Adrenal gland (tissue), 12 donors: Measurements from ENCODE around the gene SELENOW. TPM values are rescaled to one million over a fixed set of nuclear protein-coding genes. Genes with fewer than 3 reads are reported as not detected.

ENCODE experiments used
- DNase-seq, 7 donors: peaks; one replicate each; pipeline ENCODE4 v3.0.0-alpha.2; 2019 to 2020
- H3K27ac ChIP-seq, 5 donors: fragments of 200-600 bp; sonication (generic) in 4 of 5; 1 replicate in 3 of 5; 2 replicates in 2 of 5; pipeline versions ENCODE4 v1.5.1 to v1.8.0; 2016 to 2020; ENCODE audit warnings: mild to moderate bottlenecking in 1 of 5
- H3K27me3 ChIP-seq: fragments of 200-600 bp; 2 replicates; pipeline ENCODE4 v1.8.0; 2021
- H3K36me3 ChIP-seq, 2 donors: fragments of 200-600 bp; replicated peaks in 1 of 2; 1 replicate in 1 of 2; 2 replicates in 1 of 2; pipeline versions ENCODE4 v1.5.1 to v1.8.0; 2018 to 2022
- H3K4me1 ChIP-seq, 2 donors: fragments of 200-600 bp; replicated peaks in 1 of 2; 1 replicate in 1 of 2; 2 replicates in 1 of 2; pipeline versions ENCODE4 v1.5.1 to v1.8.0; 2018 to 2021
- H3K4me3 ChIP-seq, 4 donors: fragments of 200-600 bp; sonication (generic) in 3 of 4; one replicate each; pipeline ENCODE4 v1.5.1; 2016 to 2018
- H3K9me3 ChIP-seq, 3 donors: fragments of 200-600 bp; sonication (generic) in 1 of 3; replicated peaks in 1 of 3; 1 replicate in 2 of 3; 2 replicates in 1 of 3; pipeline versions ENCODE4 v1.5.1 to v1.8.0; 2016 to 2021
- POLR2A ChIP-seq, 2 donors: fragments of 450-650 bp; IDR thresholded peaks; one replicate each; pipeline ENCODE4 v1.6.1; 2017; ENCODE audit warnings: antibody characterized with exemption in 2 of 2, mild to moderate bottlenecking in 2 of 2, moderate library complexity in 1 of 2
- WGBS, 4 donors: extraction: QIAGEN DNeasy Blood & Tissue Kit in 2 of 4; methylation state at CpG; one replicate each; pipeline versions ENCODE4 v1.1.5 to v1.1.7; 2013 to 2017; 5-methylcytosine and 5-hydroxymethylcytosine counted together
- intact Hi-C, 2 donors: fragments of 100-400 bp; cut with DNase I; formaldehyde crosslinking; loops; one replicate each; pipeline versions ENCODE4 v1.14.1 to v1.15.0; 2022 to 2023
- polyA plus RNA-seq, 3 donors: library from polyadenylated mRNA; stranded (reverse); fragments of 200-250 nt in 2 of 3; fragments of 350-450 nt in 1 of 3; fragmentation: Illumina TruSeq in 1 of 3; extraction: RNeasy Lipid Tissue Mini Kit (QIAGEN cat#74804) in 1 of 3; gene quantifications; one replicate each; pipeline ENCODE4 v1.2.3, GENCODE V29; 2013 to 2014
- total RNA-seq, 9 donors: library from RNA; depleted of rRNA in 4 of 9; stranded (reverse); fragments of >200 nt in 4 of 9; fragments of 120-200 nt in 1 of 9; fragmentation: NEBNext Ultra II Directional in 1 of 9; extraction: Animal tissue kit (Norgen Biotek cat#: 25700) in 1 of 9; gene quantifications; one replicate each; pipeline versions ENCODE4 v1.1.0 to v1.2.4, GENCODE V29; 2013 to 2023
- TF ChIP-seq, protein P1 (sequence below), 6 experiments: fragments of 450-650 bp in 4 of 6; fragments of 200-600 bp in 2 of 6; sonication (generic) in 1 of 6; IDR thresholded peaks; 1 replicate in 5 of 6; 2 replicates in 1 of 6; pipeline versions ENCODE4 v1.5.1 to v1.8.0; 2016 to 2021; ENCODE audit warnings: antibody characterized with exemption in 6 of 6, mild to moderate bottlenecking in 2 of 6, moderate library complexity in 1 of 6
- donor health status: healthy with polysubstance abuse.
- donor health status: Bipolar disorder and iron deficiency.
- donor health status: DM: yes; HTN: yes; CAD: no.
- donor health status: DM: no; HTN: no; CAD: no.
- donor health status: DM: no; HTN: no; CAD: no.
- donor health status: DM: yes; HTN: yes; CAD: no.

The SELENOW gene
- total and polyA plus RNA-seq, 12 donors: 102 to 479 (median 168) TPM

DNA sequence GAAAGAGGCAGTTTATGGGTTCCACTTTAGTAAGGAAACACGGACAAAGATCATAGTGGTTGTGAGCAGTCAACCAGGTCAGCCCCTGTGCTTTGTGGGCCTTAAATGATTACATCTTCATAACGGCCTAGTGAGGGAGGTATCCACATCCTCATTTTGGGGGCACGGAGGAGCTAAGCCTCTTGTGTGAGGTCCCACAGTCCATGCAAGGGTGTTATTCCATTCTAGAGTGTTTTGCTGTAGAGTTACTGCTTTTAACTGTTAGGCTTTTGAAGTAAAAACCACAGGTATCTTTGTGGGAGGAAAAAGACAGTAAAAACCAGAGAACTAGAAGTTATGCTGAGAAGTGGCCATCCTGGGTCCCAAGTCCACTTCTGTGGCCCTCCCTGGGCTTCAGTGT, 29.2 kb upstream of the SELENOW start:
- Histone ChIP-seq H3K27me3 (no peaks in the 10 kb centered on the region), H3K4me3 (no peak overlapping the region), H3K4me1 (peaks cover 12 to 14% of the 10 kb centered on the region in 2 donors), H3K36me3 (peaks cover 0 to 69% of the 10 kb centered on the region in 2 donors), H3K9me3 (no peaks in the 10 kb centered on the region), H3K27ac (no peak overlapping the region)
- WGBS, 4 donors: 85 to 95% (median 88%) methylated on average over 3 of the region's 3 CpGs
- no peak for DNase-seq
- TF ChIP-seq, protein P1, sequence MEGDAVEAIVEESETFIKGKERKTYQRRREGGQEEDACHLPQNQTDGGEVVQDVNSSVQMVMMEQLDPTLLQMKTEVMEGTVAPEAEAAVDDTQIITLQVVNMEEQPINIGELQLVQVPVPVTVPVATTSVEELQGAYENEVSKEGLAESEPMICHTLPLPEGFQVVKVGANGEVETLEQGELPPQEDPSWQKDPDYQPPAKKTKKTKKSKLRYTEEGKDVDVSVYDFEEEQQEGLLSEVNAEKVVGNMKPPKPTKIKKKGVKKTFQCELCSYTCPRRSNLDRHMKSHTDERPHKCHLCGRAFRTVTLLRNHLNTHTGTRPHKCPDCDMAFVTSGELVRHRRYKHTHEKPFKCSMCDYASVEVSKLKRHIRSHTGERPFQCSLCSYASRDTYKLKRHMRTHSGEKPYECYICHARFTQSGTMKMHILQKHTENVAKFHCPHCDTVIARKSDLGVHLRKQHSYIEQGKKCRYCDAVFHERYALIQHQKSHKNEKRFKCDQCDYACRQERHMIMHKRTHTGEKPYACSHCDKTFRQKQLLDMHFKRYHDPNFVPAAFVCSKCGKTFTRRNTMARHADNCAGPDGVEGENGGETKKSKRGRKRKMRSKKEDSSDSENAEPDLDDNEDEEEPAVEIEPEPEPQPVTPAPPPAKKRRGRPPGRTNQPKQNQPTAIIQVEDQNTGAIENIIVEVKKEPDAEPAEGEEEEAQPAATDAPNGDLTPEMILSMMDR (IDR thresholded peaks at IDR 0.05): no peak
- TF ChIP-seq POLR2A (IDR thresholded peaks at IDR 0.05): no peak
- intact Hi-C loops: no loop called here

DNA sequence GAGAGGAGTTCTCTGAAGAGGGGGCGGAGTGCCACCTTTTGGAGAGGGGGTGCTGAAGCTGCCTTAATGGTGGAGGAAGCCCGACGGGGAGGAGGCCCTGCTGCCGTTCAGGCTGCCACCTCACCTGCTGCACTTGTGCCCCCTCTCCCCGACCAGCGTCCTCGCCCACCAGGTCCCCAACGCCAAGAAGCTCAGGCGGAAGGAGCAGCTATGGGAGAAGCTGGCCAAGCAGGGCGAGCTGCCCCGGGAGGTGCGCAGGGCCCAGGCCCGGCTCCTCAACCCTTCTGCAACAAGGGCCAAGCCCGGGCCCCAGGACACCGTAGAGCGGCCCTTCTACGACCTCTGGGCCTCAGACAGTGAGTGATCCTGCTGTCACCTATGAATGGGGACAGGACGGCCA, 27.8 kb upstream of the SELENOW start:
- H3K9me3 ChIP-seq: no peaks in the 10 kb centered on the region
- 85 to 93% (median 91%) methylated on average over 9 to 18 of the region's 18 CpGs for WGBS, 4 donors
- intact Hi-C loops: no loop called here
- H3K27ac ChIP-seq: no peak overlapping the region
- DNase-seq: no peak
- H3K4me1 ChIP-seq: peaks cover 12 to 13% of the 10 kb centered on the region in 2 donors
- peaks cover 0 to 83% of the 10 kb centered on the region in 2 donors for H3K36me3 ChIP-seq
- no peaks in the 10 kb centered on the region for H3K27me3 ChIP-seq
- no peak overlapping the region for H3K4me3 ChIP-seq
- TF ChIP-seq, protein P1 (IDR thresholded peaks at IDR 0.05): no peak
- TF ChIP-seq POLR2A (IDR thresholded peaks at IDR 0.05): no peak

DNA sequence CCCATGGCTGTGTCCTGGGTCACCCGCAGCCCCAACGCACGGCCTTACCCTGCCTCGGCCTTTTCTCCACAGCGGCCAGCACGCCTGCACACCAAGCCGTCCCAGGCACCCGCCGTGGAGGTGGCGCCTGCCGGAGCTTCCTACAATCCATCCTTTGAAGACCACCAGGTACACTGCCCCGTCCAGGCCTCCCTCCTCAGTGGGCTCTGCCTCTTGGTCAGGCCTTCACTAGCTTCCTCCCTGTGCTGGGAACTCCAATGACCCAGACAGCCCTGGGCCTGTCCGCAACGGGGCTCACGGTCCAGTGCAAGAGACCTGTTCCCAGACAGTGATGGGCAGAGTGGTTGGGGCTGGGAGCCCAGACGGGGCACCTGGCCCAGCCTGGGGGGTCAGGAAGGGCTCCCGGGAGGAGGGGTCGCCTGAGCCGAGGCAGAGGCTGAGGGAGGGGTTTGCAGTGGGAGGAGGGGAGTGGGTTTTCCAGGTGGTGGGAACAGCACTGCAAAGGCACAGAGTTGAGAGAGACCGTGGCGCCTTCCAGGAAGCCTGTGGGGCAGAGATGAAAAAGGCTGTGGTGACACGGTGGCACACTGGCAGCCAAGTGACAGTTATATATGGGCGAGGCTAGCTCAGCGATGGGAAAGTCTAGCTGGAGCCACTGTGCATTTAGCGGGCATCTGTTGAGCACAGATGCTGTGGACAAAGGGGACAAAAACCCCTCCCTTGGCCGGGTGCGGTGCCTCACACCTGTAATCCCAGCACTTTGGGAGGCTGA, 25.9 kb upstream of the SELENOW start:
- DNase-seq: no peak
- WGBS, 4 donors: 84 to 90% (median 88%) methylated on average over 23 to 27 of the region's 27 CpGs
- no peak overlapping the region for H3K4me3 ChIP-seq
- no peaks in the 10 kb centered on the region for H3K4me1 ChIP-seq
- TF ChIP-seq, protein P1 (IDR thresholded peaks at IDR 0.05): no peak
- no peak for TF ChIP-seq POLR2A (IDR thresholded peaks at IDR 0.05)
- no peaks in the 10 kb centered on the region for H3K27me3 ChIP-seq
- H3K9me3 ChIP-seq: no peaks in the 10 kb centered on the region
- intact Hi-C loops: no loop called here
- H3K27ac ChIP-seq: no peak overlapping the region
- H3K36me3 ChIP-seq: peaks cover 0 to 95% of the 10 kb centered on the region in 2 donors

DNA sequence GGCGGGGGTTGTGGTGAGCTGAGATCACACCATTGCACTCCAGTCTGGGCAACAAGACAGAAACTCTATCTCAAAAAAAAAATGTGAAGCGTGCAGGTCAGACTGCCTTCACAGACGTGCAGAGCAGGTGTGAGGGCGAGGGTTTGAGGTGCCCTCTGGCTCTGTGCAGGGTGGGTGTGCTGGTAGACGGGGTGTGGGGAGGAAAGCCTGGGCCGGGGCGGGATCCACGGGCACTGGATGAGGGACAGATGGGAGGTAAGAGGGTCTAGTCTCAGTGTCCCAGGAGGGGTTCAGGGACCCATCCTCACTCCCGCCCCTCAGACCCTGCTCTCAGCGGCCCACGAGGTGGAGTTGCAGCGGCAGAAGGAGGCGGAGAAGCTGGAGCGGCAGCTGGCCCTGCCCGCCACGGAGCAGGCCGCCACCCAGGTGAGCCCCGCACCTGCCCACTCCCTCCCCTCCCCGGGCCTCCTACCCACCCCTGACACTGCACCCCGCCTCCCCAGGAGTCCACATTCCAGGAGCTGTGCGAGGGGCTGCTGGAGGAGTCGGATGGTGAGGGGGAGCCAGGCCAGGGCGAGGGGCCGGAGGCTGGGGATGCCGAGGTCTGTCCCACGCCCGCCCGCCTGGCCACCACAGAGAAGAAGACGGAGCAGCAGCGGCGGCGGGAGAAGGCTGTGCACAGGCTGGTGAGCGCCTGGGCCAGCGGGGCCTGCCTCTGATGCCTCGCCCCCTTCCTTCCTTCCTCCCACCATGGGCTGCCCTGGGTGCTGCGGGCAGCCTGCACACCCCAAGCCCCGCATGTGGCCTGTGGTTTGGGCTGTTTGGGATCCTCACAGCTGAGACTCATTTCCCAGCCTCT, 24.1 kb upstream of the SELENOW start:
- WGBS, 4 donors: 85 to 93% (median 91%) methylated on average over 14 to 37 of the region's 37 CpGs
- H3K36me3 ChIP-seq: peaks cover 0 to 86% of the 10 kb centered on the region in 2 donors
- no peak for DNase-seq

More for the DNA sequence above, 24.1 kb upstream of the SELENOW start:
- H3K4me3 ChIP-seq: no peak overlapping the region
- TF ChIP-seq, protein P1 (IDR thresholded peaks at IDR 0.05): no peak
- no peak for TF ChIP-seq POLR2A (IDR thresholded peaks at IDR 0.05)
- H3K27me3 ChIP-seq: no peaks in the 10 kb centered on the region
- no peak overlapping the region for H3K27ac ChIP-seq
- intact Hi-C loops: no loop called here
- H3K9me3 ChIP-seq: no peaks in the 10 kb centered on the region
- no peaks in the 10 kb centered on the region for H3K4me1 ChIP-seq
